ENCODE measurements around the gene AKT1S1.

DNA sequence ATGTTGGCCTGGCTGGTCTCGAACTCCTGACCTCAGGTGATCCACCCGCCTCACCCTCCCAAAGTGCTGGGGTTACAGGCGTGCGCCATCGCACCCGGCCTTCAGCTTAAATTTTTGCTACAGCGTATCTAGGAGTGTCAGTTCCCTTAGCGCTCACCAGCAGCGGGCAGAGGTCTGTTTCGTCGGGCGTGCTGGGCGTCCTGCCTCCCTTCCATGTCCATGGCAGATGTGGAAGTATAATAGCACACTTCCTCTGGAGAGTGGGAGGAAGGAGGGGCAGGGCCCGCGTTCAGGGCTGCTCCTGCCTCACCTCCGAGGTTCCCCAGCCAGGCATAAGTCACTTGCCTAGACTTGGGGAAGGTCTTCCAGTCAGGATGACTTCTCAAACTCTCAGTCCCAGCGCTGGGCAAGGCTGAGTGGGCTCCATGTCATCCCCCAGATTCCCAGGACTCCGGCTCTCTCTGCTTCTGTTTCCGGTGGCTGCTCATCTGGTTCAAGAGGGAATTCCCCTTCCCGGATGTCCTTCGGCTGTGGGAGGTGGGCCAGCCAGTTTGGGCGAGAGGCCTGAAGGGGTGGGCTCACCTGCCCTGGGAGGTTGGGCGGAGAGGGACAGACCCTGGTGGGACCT lies 10.0 kb upstream of the AKT1S1 start:
- TF ChIP-seq, protein P1, sequence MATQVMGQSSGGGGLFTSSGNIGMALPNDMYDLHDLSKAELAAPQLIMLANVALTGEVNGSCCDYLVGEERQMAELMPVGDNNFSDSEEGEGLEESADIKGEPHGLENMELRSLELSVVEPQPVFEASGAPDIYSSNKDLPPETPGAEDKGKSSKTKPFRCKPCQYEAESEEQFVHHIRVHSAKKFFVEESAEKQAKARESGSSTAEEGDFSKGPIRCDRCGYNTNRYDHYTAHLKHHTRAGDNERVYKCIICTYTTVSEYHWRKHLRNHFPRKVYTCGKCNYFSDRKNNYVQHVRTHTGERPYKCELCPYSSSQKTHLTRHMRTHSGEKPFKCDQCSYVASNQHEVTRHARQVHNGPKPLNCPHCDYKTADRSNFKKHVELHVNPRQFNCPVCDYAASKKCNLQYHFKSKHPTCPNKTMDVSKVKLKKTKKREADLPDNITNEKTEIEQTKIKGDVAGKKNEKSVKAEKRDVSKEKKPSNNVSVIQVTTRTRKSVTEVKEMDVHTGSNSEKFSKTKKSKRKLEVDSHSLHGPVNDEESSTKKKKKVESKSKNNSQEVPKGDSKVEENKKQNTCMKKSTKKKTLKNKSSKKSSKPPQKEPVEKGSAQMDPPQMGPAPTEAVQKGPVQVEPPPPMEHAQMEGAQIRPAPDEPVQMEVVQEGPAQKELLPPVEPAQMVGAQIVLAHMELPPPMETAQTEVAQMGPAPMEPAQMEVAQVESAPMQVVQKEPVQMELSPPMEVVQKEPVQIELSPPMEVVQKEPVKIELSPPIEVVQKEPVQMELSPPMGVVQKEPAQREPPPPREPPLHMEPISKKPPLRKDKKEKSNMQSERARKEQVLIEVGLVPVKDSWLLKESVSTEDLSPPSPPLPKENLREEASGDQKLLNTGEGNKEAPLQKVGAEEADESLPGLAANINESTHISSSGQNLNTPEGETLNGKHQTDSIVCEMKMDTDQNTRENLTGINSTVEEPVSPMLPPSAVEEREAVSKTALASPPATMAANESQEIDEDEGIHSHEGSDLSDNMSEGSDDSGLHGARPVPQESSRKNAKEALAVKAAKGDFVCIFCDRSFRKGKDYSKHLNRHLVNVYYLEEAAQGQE (tag by site-specific recombination; IDR thresholded peaks at IDR 0.05) = no peak
- TF ChIP-seq REPIN1 (tag by site-specific recombination; IDR thresholded peaks at IDR 0.05; ENCODE audit: low read depth) (no peak), KLF9 (tag by site-specific recombination; IDR thresholded peaks at IDR 0.05; ENCODE audit: low read depth) (no peak), ZIC2 (tag by site-specific recombination; IDR thresholded peaks at IDR 0.05) (no peak), TCF7L2 (IDR thresholded peaks at IDR 0.05; ENCODE audit: borderline replicate concordance, low read depth, low read length) (no peak), ZBTB17 (tag by site-specific recombination; IDR thresholded peaks at IDR 0.05) (no peak), BCL11A (tag by site-specific recombination; IDR thresholded peaks at IDR 0.05; ENCODE audit: low read depth) (no peak), SALL2 (tag by site-specific recombination; IDR thresholded peaks at IDR 0.05; ENCODE audit: borderline replicate concordance) (no peak), ZNF558 (tag by site-specific recombination; IDR thresholded peaks at IDR 0.05) (no peak), ZNF561 (tag by site-specific recombination; IDR thresholded peaks at IDR 0.05; ENCODE audit: borderline replicate concordance) (no peak)
- TF ChIP-seq, protein P2, sequence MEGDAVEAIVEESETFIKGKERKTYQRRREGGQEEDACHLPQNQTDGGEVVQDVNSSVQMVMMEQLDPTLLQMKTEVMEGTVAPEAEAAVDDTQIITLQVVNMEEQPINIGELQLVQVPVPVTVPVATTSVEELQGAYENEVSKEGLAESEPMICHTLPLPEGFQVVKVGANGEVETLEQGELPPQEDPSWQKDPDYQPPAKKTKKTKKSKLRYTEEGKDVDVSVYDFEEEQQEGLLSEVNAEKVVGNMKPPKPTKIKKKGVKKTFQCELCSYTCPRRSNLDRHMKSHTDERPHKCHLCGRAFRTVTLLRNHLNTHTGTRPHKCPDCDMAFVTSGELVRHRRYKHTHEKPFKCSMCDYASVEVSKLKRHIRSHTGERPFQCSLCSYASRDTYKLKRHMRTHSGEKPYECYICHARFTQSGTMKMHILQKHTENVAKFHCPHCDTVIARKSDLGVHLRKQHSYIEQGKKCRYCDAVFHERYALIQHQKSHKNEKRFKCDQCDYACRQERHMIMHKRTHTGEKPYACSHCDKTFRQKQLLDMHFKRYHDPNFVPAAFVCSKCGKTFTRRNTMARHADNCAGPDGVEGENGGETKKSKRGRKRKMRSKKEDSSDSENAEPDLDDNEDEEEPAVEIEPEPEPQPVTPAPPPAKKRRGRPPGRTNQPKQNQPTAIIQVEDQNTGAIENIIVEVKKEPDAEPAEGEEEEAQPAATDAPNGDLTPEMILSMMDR (tag by site-specific recombination; IDR thresholded peaks at IDR 0.05) = no peak
- TF ChIP-seq, protein P3, sequence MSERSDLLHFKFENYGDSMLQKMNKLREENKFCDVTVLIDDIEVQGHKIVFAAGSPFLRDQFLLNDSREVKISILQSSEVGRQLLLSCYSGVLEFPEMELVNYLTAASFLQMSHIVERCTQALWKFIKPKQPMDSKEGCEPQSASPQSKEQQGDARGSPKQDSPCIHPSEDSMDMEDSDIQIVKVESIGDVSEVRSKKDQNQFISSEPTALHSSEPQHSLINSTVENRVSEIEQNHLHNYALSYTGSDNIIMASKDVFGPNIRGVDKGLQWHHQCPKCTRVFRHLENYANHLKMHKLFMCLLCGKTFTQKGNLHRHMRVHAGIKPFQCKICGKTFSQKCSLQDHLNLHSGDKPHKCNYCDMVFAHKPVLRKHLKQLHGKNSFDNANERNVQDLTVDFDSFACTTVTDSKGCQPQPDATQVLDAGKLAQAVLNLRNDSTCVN (tag by site-specific recombination; optimal IDR thresholded peaks at IDR 0.05) = no peak
- TF ChIP-seq, protein P4, sequence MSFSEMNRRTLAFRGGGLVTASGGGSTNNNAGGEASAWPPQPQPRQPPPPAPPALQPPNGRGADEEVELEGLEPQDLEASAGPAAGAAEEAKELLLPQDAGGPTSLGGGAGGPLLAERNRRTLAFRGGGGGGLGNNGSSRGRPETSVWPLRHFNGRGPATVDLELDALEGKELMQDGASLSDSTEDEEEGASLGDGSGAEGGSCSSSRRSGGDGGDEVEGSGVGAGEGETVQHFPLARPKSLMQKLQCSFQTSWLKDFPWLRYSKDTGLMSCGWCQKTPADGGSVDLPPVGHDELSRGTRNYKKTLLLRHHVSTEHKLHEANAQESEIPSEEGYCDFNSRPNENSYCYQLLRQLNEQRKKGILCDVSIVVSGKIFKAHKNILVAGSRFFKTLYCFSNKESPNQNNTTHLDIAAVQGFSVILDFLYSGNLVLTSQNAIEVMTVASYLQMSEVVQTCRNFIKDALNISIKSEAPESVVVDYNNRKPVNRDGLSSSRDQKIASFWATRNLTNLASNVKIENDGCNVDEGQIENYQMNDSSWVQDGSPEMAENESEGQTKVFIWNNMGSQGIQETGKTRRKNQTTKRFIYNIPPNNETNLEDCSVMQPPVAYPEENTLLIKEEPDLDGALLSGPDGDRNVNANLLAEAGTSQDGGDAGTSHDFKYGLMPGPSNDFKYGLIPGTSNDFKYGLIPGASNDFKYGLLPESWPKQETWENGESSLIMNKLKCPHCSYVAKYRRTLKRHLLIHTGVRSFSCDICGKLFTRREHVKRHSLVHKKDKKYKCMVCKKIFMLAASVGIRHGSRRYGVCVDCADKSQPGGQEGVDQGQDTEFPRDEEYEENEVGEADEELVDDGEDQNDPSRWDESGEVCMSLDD (tag by site-specific recombination; IDR thresholded peaks at IDR 0.05) = no peak
